Osteoblast (primary cell): Measurements from ENCODE around the gene CRIM1. TPM values are rescaled to one million over a fixed set of nuclear protein-coding genes. Genes with fewer than 3 reads are reported as not detected.

ENCODE experiments used
- DNase-seq: peaks from one replicate; pipeline ENCODE4 v3.0.0; 2011; ENCODE audit warnings: low spot score, mixed read lengths; ENCODE audit not compliant: insufficient read length; ENCODE audit errors: missing footprints
- H2AFZ ChIP-seq: 2 replicates; pipeline ENCODE4 v1.6.0; 2011; ENCODE audit warnings: mild to moderate bottlenecking, low read length
- H3K27ac ChIP-seq: 2 replicates; pipeline ENCODE4 v1.5.1; 2011; ENCODE audit warnings: mild to moderate bottlenecking, low read depth, low read length, moderate library complexity
- H3K27me3 ChIP-seq: 2 replicates; pipeline ENCODE4 v1.6.0; 2012; ENCODE audit warnings: mild to moderate bottlenecking, control low read depth, inconsistent platforms, low read length, moderate library complexity; ENCODE audit not compliant: insufficient read depth
- H3K36me3 ChIP-seq: 2 replicates; pipeline ENCODE4 v1.5.1; 2011; ENCODE audit warnings: mild to moderate bottlenecking, low read length, control low read depth, moderate library complexity; ENCODE audit not compliant: insufficient read depth
- H3K4me1 ChIP-seq: 2 replicates; pipeline ENCODE4 v1.5.1; 2011; ENCODE audit warnings: mild to moderate bottlenecking, low read length, control low read depth, moderate library complexity; ENCODE audit not compliant: insufficient read depth
- H3K4me2 ChIP-seq: 2 replicates; pipeline ENCODE4 v1.6.0; 2011; ENCODE audit warnings: mild to moderate bottlenecking, low read length; ENCODE audit not compliant: insufficient read depth
- H3K4me3 ChIP-seq: fragments of 200-600 bp; sonication (generic); 3 replicates; pipeline ENCODE4 v1.5.1; 2012; ENCODE audit warnings: mild to moderate bottlenecking, low read length, inconsistent platforms; ENCODE audit not compliant: insufficient read depth
- H3K79me2 ChIP-seq: 2 replicates; pipeline ENCODE4 v1.6.0; 2012; ENCODE audit warnings: mild to moderate bottlenecking, low read length, control low read depth, inconsistent platforms; ENCODE audit not compliant: insufficient read depth
- H3K9me3 ChIP-seq: 2 replicates; pipeline ENCODE4 v1.5.1; 2011; ENCODE audit warnings: low read depth, low read length, control low read depth
- H4K20me1 ChIP-seq: 2 replicates; pipeline ENCODE4 v1.6.0; 2012; ENCODE audit warnings: mild to moderate bottlenecking, low read length, control low read depth; ENCODE audit not compliant: insufficient read depth
- CTCF ChIP-seq: IDR thresholded peaks from 2 replicates; pipeline ENCODE4 v1.5.1; 2011; ENCODE audit warnings: mild to moderate bottlenecking, low read depth, low read length, moderate library complexity; ENCODE audit errors: extremely low read depth
- total RNA-seq: library from RNA; depleted of rRNA; stranded (reverse); fragments of >200 nt; gene quantifications from 2 replicates; pipeline ENCODE4 v1.2.3, GENCODE V29; 2012

The CRIM1 gene
- total RNA-seq, 1 donor: 362 TPM

GRCh38 chr2:36456227-36457175 is 100.9 kb downstream of the CRIM1 start:
- Histone ChIP-seq H3K9me3 (no peaks in the 10 kb centered on the region), H2AFZ (peak overlapping the region; percentile 34), H3K36me3 (peaks cover 84% of the 10 kb centered on the region), H3K4me2 (peak overlapping the region; percentile 54), H3K4me3 (no peak overlapping the region), H3K79me2 (peaks cover 86% of the 10 kb centered on the region), H3K4me1 (peaks cover 97% of the 10 kb centered on the region), H4K20me1 (peaks cover 16% of the 10 kb centered on the region), H3K27me3 (no peaks in the 10 kb centered on the region), H3K27ac (peak overlapping the region; percentile 96)
- no peak for TF ChIP-seq CTCF
- DNase-seq: peak; percentile 53

GRCh38 chr2:36458106-36458505 is 102.5 kb downstream of the CRIM1 start:
- DNase-seq: no peak
- H3K27ac ChIP-seq: peak overlapping the region; percentile 64
- H3K9me3 ChIP-seq: no peaks in the 10 kb centered on the region
- TF ChIP-seq CTCF: no peak
- no peak overlapping the region for H3K4me2 ChIP-seq
- peaks cover 90% of the 10 kb centered on the region for H3K79me2 ChIP-seq
- H3K4me3 ChIP-seq: no peak overlapping the region
- peaks cover 91% of the 10 kb centered on the region for H3K36me3 ChIP-seq
- H4K20me1 ChIP-seq: peaks cover 14% of the 10 kb centered on the region
- H2AFZ ChIP-seq: no peak overlapping the region
- H3K4me1 ChIP-seq: peaks cover 97% of the 10 kb centered on the region
- no peaks in the 10 kb centered on the region for H3K27me3 ChIP-seq

GRCh38 chr2:36459725-36460137 is 104.2 kb downstream of the CRIM1 start:
- H3K36me3 ChIP-seq: peaks cover 92% of the 10 kb centered on the region
- H3K4me1 ChIP-seq: peaks cover 90% of the 10 kb centered on the region
- peaks cover 90% of the 10 kb centered on the region for H3K79me2 ChIP-seq
- peak; percentile 42 for TF ChIP-seq CTCF
- H3K27me3 ChIP-seq: no peaks in the 10 kb centered on the region
- H3K9me3 ChIP-seq: no peaks in the 10 kb centered on the region
- no peak overlapping the region for H2AFZ ChIP-seq
- H3K4me3 ChIP-seq: no peak overlapping the region
- no peak overlapping the region for H3K4me2 ChIP-seq
- no peak for DNase-seq
- peak overlapping the region; percentile 90 for H3K27ac ChIP-seq
- H4K20me1 ChIP-seq: peaks cover 11% of the 10 kb centered on the region

GRCh38 chr2:36461039-36461681 is 105.6 kb downstream of the CRIM1 start:
- H3K4me3 ChIP-seq: no peak overlapping the region
- H3K9me3 ChIP-seq: no peaks in the 10 kb centered on the region
- no peaks in the 10 kb centered on the region for H4K20me1 ChIP-seq
- no peak for TF ChIP-seq CTCF
- peaks cover 77% of the 10 kb centered on the region for H3K4me1 ChIP-seq
- H3K4me2 ChIP-seq: peak overlapping the region; percentile 34
- peak overlapping the region; percentile 90 for H3K27ac ChIP-seq
- H3K79me2 ChIP-seq: peaks cover 84% of the 10 kb centered on the region
- H3K27me3 ChIP-seq: no peaks in the 10 kb centered on the region
- H3K36me3 ChIP-seq: peaks cover 92% of the 10 kb centered on the region
- H2AFZ ChIP-seq: no peak overlapping the region
- DNase-seq: peak; percentile 62
